Measurements from ENCODE around the gene SH3RF3.

DNA sequence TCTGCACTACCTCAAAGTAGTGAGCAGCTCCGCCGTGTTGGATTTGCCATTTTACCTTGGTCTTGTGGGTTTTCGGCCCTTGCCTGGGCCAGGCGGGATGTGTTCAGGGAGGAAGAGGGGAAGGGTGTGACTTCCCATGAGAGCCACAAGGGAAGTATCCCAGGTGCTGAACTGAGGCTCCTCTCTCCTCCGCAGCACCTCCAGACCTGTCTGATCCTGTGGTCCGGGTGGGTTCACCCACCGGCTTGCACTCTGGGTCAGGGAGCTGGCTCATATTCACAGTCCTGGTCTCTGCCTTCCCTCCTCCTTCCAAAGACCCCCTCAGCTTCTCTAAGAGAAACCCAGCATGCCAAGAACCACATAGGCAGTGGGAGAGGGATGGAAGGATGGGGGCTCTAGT is 249.0 kb downstream of the SH3RF3 start:
- TF ChIP-seq, protein P1, sequence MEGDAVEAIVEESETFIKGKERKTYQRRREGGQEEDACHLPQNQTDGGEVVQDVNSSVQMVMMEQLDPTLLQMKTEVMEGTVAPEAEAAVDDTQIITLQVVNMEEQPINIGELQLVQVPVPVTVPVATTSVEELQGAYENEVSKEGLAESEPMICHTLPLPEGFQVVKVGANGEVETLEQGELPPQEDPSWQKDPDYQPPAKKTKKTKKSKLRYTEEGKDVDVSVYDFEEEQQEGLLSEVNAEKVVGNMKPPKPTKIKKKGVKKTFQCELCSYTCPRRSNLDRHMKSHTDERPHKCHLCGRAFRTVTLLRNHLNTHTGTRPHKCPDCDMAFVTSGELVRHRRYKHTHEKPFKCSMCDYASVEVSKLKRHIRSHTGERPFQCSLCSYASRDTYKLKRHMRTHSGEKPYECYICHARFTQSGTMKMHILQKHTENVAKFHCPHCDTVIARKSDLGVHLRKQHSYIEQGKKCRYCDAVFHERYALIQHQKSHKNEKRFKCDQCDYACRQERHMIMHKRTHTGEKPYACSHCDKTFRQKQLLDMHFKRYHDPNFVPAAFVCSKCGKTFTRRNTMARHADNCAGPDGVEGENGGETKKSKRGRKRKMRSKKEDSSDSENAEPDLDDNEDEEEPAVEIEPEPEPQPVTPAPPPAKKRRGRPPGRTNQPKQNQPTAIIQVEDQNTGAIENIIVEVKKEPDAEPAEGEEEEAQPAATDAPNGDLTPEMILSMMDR (optimal IDR thresholded peaks at IDR 0.05 in 1 of 3, IDR thresholded peaks at IDR 0.05 in 1 of 3, conservative IDR thresholded peaks at IDR 0.05 in 1 of 3; ENCODE audit: extremely low read depth in 1 of 3, insufficient read depth in 2 of 3, low read length in 3 of 3): no peak
- no peak for TF ChIP-seq EZH2 (IDR thresholded peaks at IDR 0.05; ENCODE audit: low read length)

Data from keratinocyte (primary cell).